Vagina (tissue), 2 donors: ENCODE measurements around the gene ZNF655.

Source experiments
- CTCF ChIP-seq, 3 experiments: fragments of 450-650 bp in 2 of 3; fragments of 200-600 bp in 1 of 3; sonication (generic) in 1 of 3; IDR thresholded peaks; one replicate each; pipeline ENCODE4 v1.5.1; 2017 to 2019; ENCODE audit warnings: antibody characterized with exemption in 3 of 3, mild to moderate bottlenecking in 2 of 3, moderate library complexity in 2 of 3
- POLR2A ChIP-seq, 2 donors: fragments of 450-650 bp; IDR thresholded peaks; one replicate each; pipeline ENCODE4 v1.6.1; 2017; ENCODE audit warnings: antibody characterized with exemption in 2 of 2, mild to moderate bottlenecking in 2 of 2, moderate library complexity in 2 of 2

- TF ChIP-seq CTCF (IDR thresholded peaks at IDR 0.05) (no peak), POLR2A (IDR thresholded peaks at IDR 0.05) (no peak)
Measured at GRCh38 chr7:99601656-99602310, 43.3 kb downstream of the ZNF655 start.
